GM19324 (cell line): ENCODE results near the gene ADARB2.
"Not testable (repeated sequence)": the region's sequence is repeated elsewhere in the genome, so short reads cannot be mapped to it uniquely, and the experiment has no call there.

Experiments
- ATAC-seq: cut with Tn5 transposase; IDR thresholded peaks from one replicate; pipeline ENCODE4 v1.9.1; 2021; ENCODE audit warnings: mild to moderate bottlenecking, moderate library complexity; ENCODE audit not compliant: unreplicated experiment, low FRiP score

The ADARB2 gene

GRCh38 chr10:1366811-1367425 is 370.4 kb downstream of the ADARB2 start:
- ATAC-seq, result no peak

- no peak for ATAC-seq
Observed at GRCh38 chr10:1366322-1366691, 371.0 kb downstream of the ADARB2 start.

GRCh38 chr10:1365540-1366321 is 371.6 kb downstream of the ADARB2 start:
- ATAC-seq, result no peak

- no peak for ATAC-seq
Observed at GRCh38 chr10:1364151-1364910, 373.0 kb downstream of the ADARB2 start.

GRCh38 chr10:1363446-1364121 is 373.7 kb downstream of the ADARB2 start:
- no peak for ATAC-seq

- ATAC-seq, result no peak
Observed at GRCh38 chr10:1362589-1363445, 374.5 kb downstream of the ADARB2 start.

- ATAC-seq, result no peak
Observed at GRCh38 chr10:1361411-1362105, 375.8 kb downstream of the ADARB2 start.

- ATAC-seq, result no peak
Observed at GRCh38 chr10:1360558-1361164, 376.7 kb downstream of the ADARB2 start.

- ATAC-seq, result no peak
Observed at GRCh38 chr10:1360011-1360557, 377.2 kb downstream of the ADARB2 start.

GRCh38 chr10:1359626-1359955 is 377.7 kb downstream of the ADARB2 start:
- ATAC-seq, result no peak

- no peak for ATAC-seq
Observed at GRCh38 chr10:1358860-1359625, 378.3 kb downstream of the ADARB2 start.

GRCh38 chr10:1358147-1358546 is 379.2 kb downstream of the ADARB2 start:
- no peak for ATAC-seq

GRCh38 chr10:1356349-1356748 is 381.0 kb downstream of the ADARB2 start:
- no peak for ATAC-seq

GRCh38 chr10:1354809-1355710 is 382.3 kb downstream of the ADARB2 start:
- no peak for ATAC-seq

- not testable (repeated sequence) for ATAC-seq
Observed at GRCh38 chr10:1352296-1352695, 385.0 kb downstream of the ADARB2 start.

GRCh38 chr10:1348773-1349050 is 388.6 kb downstream of the ADARB2 start:
- no peak for ATAC-seq
